ENCODE measurements around the gene RTL10.

RTL10 gene

GRCh38 chr22:19819911-19820879, 34.5 kb downstream of the RTL10 start:
- H3K4me3 ChIP-seq (ENCODE audit: low read length): no peak overlapping the region
- H3K4me1 ChIP-seq (ENCODE audit: control insufficient read depth, low read depth, low read length): no peaks in the 10 kb centered on the region
- no peak overlapping the region for H3K9ac ChIP-seq (ENCODE audit: low read length)
- H3K36me3 ChIP-seq (ENCODE audit: control insufficient read depth, low read depth, low read length): no peaks in the 10 kb centered on the region
- H3K27me3 ChIP-seq (ENCODE audit: control insufficient read depth, insufficient read depth, low read length): no peaks in the 10 kb centered on the region
- H3K9me3 ChIP-seq (ENCODE audit: control insufficient read depth, low read depth, low read length): no peaks in the 10 kb centered on the region
- H3K27ac ChIP-seq (ENCODE audit: low read length): no peak overlapping the region

- Histone ChIP-seq H3K9ac (ENCODE audit: low read length) (no peak overlapping the region), H3K9me3 (ENCODE audit: control insufficient read depth, low read depth, low read length) (no peaks in the 10 kb centered on the region), H3K4me1 (ENCODE audit: control insufficient read depth, low read depth, low read length) (no peaks in the 10 kb centered on the region), H3K4me3 (ENCODE audit: low read length) (no peak overlapping the region), H3K36me3 (ENCODE audit: control insufficient read depth, low read depth, low read length) (no peaks in the 10 kb centered on the region), H3K27ac (ENCODE audit: low read length) (no peak overlapping the region), H3K27me3 (ENCODE audit: control insufficient read depth, insufficient read depth, low read length) (no peaks in the 10 kb centered on the region)
Measured at GRCh38 chr22:19819208-19819910, 35.3 kb downstream of the RTL10 start.

- Histone ChIP-seq H3K4me3 (ENCODE audit: low read length) (no peak overlapping the region), H3K9me3 (ENCODE audit: control insufficient read depth, low read depth, low read length) (no peaks in the 10 kb centered on the region), H3K27me3 (ENCODE audit: control insufficient read depth, insufficient read depth, low read length) (no peaks in the 10 kb centered on the region), H3K27ac (ENCODE audit: low read length) (no peak overlapping the region), H3K4me1 (ENCODE audit: control insufficient read depth, low read depth, low read length) (no peaks in the 10 kb centered on the region), H3K36me3 (ENCODE audit: control insufficient read depth, low read depth, low read length) (no peaks in the 10 kb centered on the region), H3K9ac (ENCODE audit: low read length) (no peak overlapping the region)
Measured at GRCh38 chr22:19818324-19819207, 36.1 kb downstream of the RTL10 start.

GRCh38 chr22:19816372-19817119, 38.1 kb downstream of the RTL10 start:
- Histone ChIP-seq H3K27me3 (ENCODE audit: control insufficient read depth, insufficient read depth, low read length) (no peaks in the 10 kb centered on the region), H3K9me3 (ENCODE audit: control insufficient read depth, low read depth, low read length) (no peaks in the 10 kb centered on the region), H3K4me3 (ENCODE audit: low read length) (no peak overlapping the region), H3K27ac (ENCODE audit: low read length) (no peak overlapping the region), H3K36me3 (ENCODE audit: control insufficient read depth, low read depth, low read length) (no peaks in the 10 kb centered on the region), H3K4me1 (ENCODE audit: control insufficient read depth, low read depth, low read length) (no peaks in the 10 kb centered on the region), H3K9ac (ENCODE audit: low read length) (no peak overlapping the region)

GRCh38 chr22:19815823-19816290, 38.8 kb downstream of the RTL10 start:
- H3K27ac ChIP-seq (ENCODE audit: low read length): no peak overlapping the region
- H3K9me3 ChIP-seq (ENCODE audit: control insufficient read depth, low read depth, low read length): no peaks in the 10 kb centered on the region
- H3K4me3 ChIP-seq (ENCODE audit: low read length): no peak overlapping the region
- H3K4me1 ChIP-seq (ENCODE audit: control insufficient read depth, low read depth, low read length): no peaks in the 10 kb centered on the region
- H3K9ac ChIP-seq (ENCODE audit: low read length): no peak overlapping the region
- H3K27me3 ChIP-seq (ENCODE audit: control insufficient read depth, insufficient read depth, low read length): no peaks in the 10 kb centered on the region
- no peaks in the 10 kb centered on the region for H3K36me3 ChIP-seq (ENCODE audit: control insufficient read depth, low read depth, low read length)

DNA sequence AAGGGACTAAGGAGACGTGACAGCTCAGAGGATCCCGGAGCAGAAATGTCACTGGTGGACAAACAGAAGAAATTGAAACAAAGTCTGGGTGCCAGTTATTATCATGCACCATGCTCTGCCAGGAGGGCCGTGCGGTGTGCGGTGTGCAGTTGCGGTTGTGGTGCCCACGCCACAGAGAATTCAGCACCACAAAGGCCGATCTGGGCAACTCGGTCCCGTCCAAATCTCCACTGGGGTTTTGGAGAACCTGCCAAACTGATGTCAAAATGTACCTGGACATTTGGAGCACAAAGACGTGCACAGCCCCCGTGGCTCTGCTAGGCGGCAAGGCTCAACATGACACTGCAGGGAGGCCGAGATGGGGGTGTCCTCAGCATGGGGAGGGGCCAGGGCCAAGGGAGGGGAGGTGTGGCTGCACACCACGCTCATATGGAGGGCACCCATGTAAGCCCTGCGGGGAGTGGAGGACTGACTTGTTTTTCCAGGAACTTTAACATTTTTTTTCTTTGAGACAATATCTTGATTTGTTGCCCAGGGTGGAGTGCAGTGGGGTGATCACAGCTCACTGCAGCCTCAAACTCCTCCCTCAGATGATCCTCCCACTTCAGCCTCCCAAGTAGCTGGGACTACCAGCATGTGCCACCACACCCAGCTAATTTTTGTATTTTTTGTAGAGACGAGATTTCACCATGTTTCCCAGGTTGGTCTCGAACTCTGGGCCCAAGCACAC, 39.4 kb downstream of the RTL10 start:
- Histone ChIP-seq H3K9me3 (ENCODE audit: control insufficient read depth, low read depth, low read length) (no peaks in the 10 kb centered on the region), H3K4me1 (ENCODE audit: control insufficient read depth, low read depth, low read length) (no peaks in the 10 kb centered on the region), H3K27me3 (ENCODE audit: control insufficient read depth, insufficient read depth, low read length) (no peaks in the 10 kb centered on the region), H3K9ac (ENCODE audit: low read length) (no peak overlapping the region), H3K4me3 (ENCODE audit: low read length) (no peak overlapping the region), H3K27ac (ENCODE audit: low read length) (no peak overlapping the region), H3K36me3 (ENCODE audit: control insufficient read depth, low read depth, low read length) (no peaks in the 10 kb centered on the region)

- no peak overlapping the region for H3K4me3 ChIP-seq (ENCODE audit: low read length)
- H3K9ac ChIP-seq (ENCODE audit: low read length): no peak overlapping the region
- H3K9me3 ChIP-seq (ENCODE audit: control insufficient read depth, low read depth, low read length): no peaks in the 10 kb centered on the region
- no peaks in the 10 kb centered on the region for H3K36me3 ChIP-seq (ENCODE audit: control insufficient read depth, low read depth, low read length)
- H3K27me3 ChIP-seq (ENCODE audit: control insufficient read depth, insufficient read depth, low read length): no peaks in the 10 kb centered on the region
- H3K4me1 ChIP-seq (ENCODE audit: control insufficient read depth, low read depth, low read length): no peaks in the 10 kb centered on the region
- no peak overlapping the region for H3K27ac ChIP-seq (ENCODE audit: low read length)
Measured at GRCh38 chr22:19814428-19814827, 40.2 kb downstream of the RTL10 start.

DNA sequence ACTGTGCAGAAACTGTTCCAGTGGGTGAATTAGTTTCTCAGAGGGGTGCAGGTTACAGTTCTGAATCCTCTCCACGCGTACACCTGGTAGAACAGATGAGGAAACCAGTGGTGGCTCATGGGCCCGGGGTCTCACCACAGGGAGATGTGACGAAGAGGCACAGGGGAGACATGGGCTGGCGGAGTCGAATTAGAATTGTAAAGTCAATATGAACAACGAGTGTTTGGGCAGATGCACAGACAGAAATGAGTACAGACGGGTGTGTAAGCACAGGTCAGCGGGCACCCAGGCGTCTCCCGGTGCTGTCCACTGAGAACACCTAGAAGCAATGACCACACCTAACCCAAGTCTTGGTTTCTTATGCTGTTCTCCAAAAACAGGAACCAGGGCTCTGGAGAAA, 41.8 kb downstream of the RTL10 start:
- Histone ChIP-seq H3K4me3 (ENCODE audit: low read length) (no peak overlapping the region), H3K9ac (ENCODE audit: low read length) (no peak overlapping the region), H3K36me3 (ENCODE audit: control insufficient read depth, low read depth, low read length) (no peaks in the 10 kb centered on the region), H3K27ac (ENCODE audit: low read length) (no peak overlapping the region), H3K4me1 (ENCODE audit: control insufficient read depth, low read depth, low read length) (no peaks in the 10 kb centered on the region), H3K27me3 (ENCODE audit: control insufficient read depth, insufficient read depth, low read length) (no peaks in the 10 kb centered on the region), H3K9me3 (ENCODE audit: control insufficient read depth, low read depth, low read length) (no peaks in the 10 kb centered on the region)

- no peak overlapping the region for H3K27ac ChIP-seq (ENCODE audit: low read length)
Measured at GRCh38 chr22:19811811-19812771, 42.6 kb downstream of the RTL10 start.

More at GRCh38 chr22:19811811-19812771, 42.6 kb downstream of the RTL10 start:
- Histone ChIP-seq H3K27me3 (ENCODE audit: control insufficient read depth, insufficient read depth, low read length) (no peaks in the 10 kb centered on the region), H3K36me3 (ENCODE audit: control insufficient read depth, low read depth, low read length) (no peaks in the 10 kb centered on the region), H3K4me3 (ENCODE audit: low read length) (no peak overlapping the region), H3K9me3 (ENCODE audit: control insufficient read depth, low read depth, low read length) (no peaks in the 10 kb centered on the region), H3K4me1 (ENCODE audit: control insufficient read depth, low read depth, low read length) (no peaks in the 10 kb centered on the region), H3K9ac (ENCODE audit: low read length) (no peak overlapping the region)
